Lower lobe of right lung (tissue), 2 donors: Measurements from ENCODE around the gene GEN1. TPM values are rescaled to one million over a fixed set of nuclear protein-coding genes. Genes with fewer than 3 reads are reported as not detected.

Experiments used
- ATAC-seq, 2 donors: fragments of 200-7000 bp; cut with Tn5 transposase; one replicate each; pipeline ENCODE4 v1.9.1; 2020 to 2022; ENCODE audit warnings: mild to moderate bottlenecking in 2 of 2, moderate library complexity in 2 of 2
- DNase-seq: peaks from one replicate; pipeline ENCODE4 v3.0.0-alpha.2; 2020
- H3K27ac ChIP-seq: fragments of 200-600 bp; one replicate; pipeline ENCODE4 v1.8.0; 2022
- H3K27me3 ChIP-seq: fragments of 200-600 bp; one replicate; pipeline ENCODE4 v1.8.0; 2022; ENCODE audit warnings: low read depth
- H3K36me3 ChIP-seq: fragments of 200-600 bp; one replicate; pipeline ENCODE4 v1.8.0; 2022; ENCODE audit warnings: mild to moderate bottlenecking
- H3K4me1 ChIP-seq: fragments of 200-600 bp; one replicate; pipeline ENCODE4 v1.8.0; 2022
- H3K4me3 ChIP-seq: fragments of 200-600 bp; one replicate; pipeline ENCODE4 v1.8.0; 2022; ENCODE audit warnings: mild to moderate bottlenecking
- H3K9me3 ChIP-seq: fragments of 200-600 bp; one replicate; pipeline ENCODE4 v1.8.0; 2022
- CTCF ChIP-seq: fragments of 200-600 bp; IDR thresholded peaks from one replicate; pipeline ENCODE4 v1.8.0; 2022; ENCODE audit warnings: antibody characterized with exemption, mild to moderate bottlenecking
- intact Hi-C: fragments of 100-400 bp; cut with DNase I; formaldehyde crosslinking; loops from one replicate; pipeline ENCODE4 v1.11.0; 2022
- total RNA-seq: library from RNA; stranded (reverse); fragmentation: NEBNext Ultra II Directional; extraction: Animal tissue kit (Norgen Biotek cat#: 25700); gene quantifications from one replicate; pipeline ENCODE4 v1.2.1, GENCODE V29; 2021
- donor health status: DM: no; HTN: yes; CAD: no; lungs with severe emphysema.

GEN1 gene
- total RNA-seq, 1 donor from 2014 or later: 9.0 TPM

- DNase-seq (no peak), ATAC-seq (no peak)
- Histone ChIP-seq H3K9me3 (no peaks in the 10 kb centered on the region), H3K4me3 (no peak overlapping the region), H3K4me1 (no peaks in the 10 kb centered on the region), H3K27ac (no peak overlapping the region), H3K36me3 (no peaks in the 10 kb centered on the region), H3K27me3 (no peaks in the 10 kb centered on the region)
- intact Hi-C loops: no loop called here
- no peak for TF ChIP-seq CTCF
Measured at GRCh38 chr2:17772532-17772931, 18.6 kb downstream of the GEN1 start.

GRCh38 chr2:17780546-17780945 lies 26.6 kb downstream of the GEN1 start:
- Histone ChIP-seq H3K36me3 (peaks cover 13% of the 10 kb centered on the region), H3K27me3 (no peaks in the 10 kb centered on the region), H3K4me3 (no peak overlapping the region), H3K4me1 (no peaks in the 10 kb centered on the region), H3K9me3 (no peaks in the 10 kb centered on the region), H3K27ac (no peak overlapping the region)
- no peak for TF ChIP-seq CTCF
- no peak for DNase-seq
- ATAC-seq: no peak
- intact Hi-C loops: no loop called here

DNA sequence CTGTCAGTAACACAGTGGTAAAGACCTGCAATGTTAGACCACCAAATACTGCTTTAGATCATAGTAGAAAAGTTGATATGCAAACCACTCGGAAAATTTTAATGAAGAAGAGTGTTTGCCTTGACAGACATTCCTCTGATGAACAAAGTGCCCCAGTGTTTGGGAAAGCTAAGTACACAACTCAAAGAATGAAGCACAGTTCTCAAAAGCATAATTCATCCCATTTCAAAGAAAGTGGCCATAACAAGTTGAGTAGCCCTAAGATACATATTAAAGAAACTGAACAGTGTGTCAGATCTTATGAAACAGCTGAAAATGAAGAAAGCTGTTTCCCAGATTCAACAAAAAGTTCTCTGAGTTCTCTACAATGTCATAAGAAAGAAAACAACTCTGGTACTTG lies 27.5 kb downstream of the GEN1 start:
- ATAC-seq (no peak), DNase-seq (no peak)
- intact Hi-C loops: no loop called here
- Histone ChIP-seq H3K27me3 (no peaks in the 10 kb centered on the region), H3K9me3 (no peaks in the 10 kb centered on the region), H3K4me1 (no peaks in the 10 kb centered on the region), H3K4me3 (no peak overlapping the region), H3K36me3 (peaks cover 13% of the 10 kb centered on the region), H3K27ac (no peak overlapping the region)
- TF ChIP-seq CTCF: no peak

- DNase-seq: no peak
- Histone ChIP-seq H3K4me1 (peaks cover 8% of the 10 kb centered on the region), H3K27me3 (no peaks in the 10 kb centered on the region), H3K9me3 (no peaks in the 10 kb centered on the region), H3K27ac (no peak overlapping the region), H3K36me3 (no peaks in the 10 kb centered on the region), H3K4me3 (no peak overlapping the region)
- ATAC-seq: no peak
- no peak for TF ChIP-seq CTCF
- intact Hi-C loops: no loop called here
Measured at GRCh38 chr2:17786727-17787126, 32.8 kb downstream of the GEN1 start.

DNA sequence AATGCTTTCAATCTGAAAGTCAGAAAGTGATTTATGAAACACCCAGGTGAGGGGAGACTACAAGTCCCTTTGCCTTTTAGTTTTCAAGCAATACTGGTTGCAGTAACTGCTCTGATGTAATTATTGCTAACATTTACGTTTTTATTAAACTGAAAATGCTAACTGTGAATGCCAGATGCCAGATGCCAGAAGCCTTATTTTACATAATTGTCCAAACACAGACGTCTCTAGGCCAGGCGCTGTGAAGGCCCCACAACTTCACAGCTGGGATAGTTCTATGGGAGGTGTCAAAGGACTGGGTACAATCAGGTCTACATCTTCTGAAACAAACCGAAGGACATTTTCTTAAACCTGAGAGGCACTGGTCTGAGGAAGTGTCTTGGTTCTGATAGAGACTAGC lies 34.8 kb downstream of the GEN1 start:
- H3K27me3 ChIP-seq: no peaks in the 10 kb centered on the region
- H3K27ac ChIP-seq: no peak overlapping the region
- intact Hi-C loops: no loop called here
- no peak for TF ChIP-seq CTCF
- H3K36me3 ChIP-seq: no peaks in the 10 kb centered on the region
- no peak overlapping the region for H3K4me3 ChIP-seq
- no peaks in the 10 kb centered on the region for H3K9me3 ChIP-seq
- DNase-seq: no peak
- peaks cover 8% of the 10 kb centered on the region for H3K4me1 ChIP-seq
- no peak for ATAC-seq

DNA sequence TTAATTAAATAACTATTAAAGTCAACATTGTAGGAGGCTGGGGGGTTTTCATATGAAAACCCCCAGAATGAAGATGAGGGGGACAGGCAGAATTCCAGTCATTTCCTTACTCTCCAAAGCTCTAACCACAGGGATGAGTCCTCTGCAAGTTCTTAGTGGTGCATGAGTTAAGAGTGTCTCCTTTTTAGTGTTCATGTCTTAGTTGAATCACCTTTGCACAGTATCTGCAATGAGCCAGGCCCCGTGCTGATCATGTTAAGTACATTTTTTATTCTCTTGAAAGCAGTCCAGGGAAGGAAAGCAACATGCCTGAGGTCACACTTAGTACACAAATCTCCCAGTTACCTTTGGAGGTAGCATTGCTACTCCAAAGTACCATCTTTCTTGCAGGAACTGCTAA lies 36.6 kb downstream of the GEN1 start:
- Histone ChIP-seq H3K4me3 (no peak overlapping the region), H3K27ac (no peak overlapping the region), H3K36me3 (no peaks in the 10 kb centered on the region), H3K27me3 (no peaks in the 10 kb centered on the region), H3K9me3 (no peaks in the 10 kb centered on the region), H3K4me1 (peaks cover 8% of the 10 kb centered on the region)
- DNase-seq (no peak), ATAC-seq (no peak)
- TF ChIP-seq CTCF: no peak
- intact Hi-C loops: no loop called here
